HCT116 (cell line): ENCODE data around the gene HK1. TPM values are rescaled to one million over a fixed set of nuclear protein-coding genes. Genes with fewer than 3 reads are reported as not detected.

Source experiments
- ATAC-seq: fragments of 200-7000 bp; cut with Tn5 transposase; 2 replicates; pipeline ENCODE4 v1.9.1; 2020; ENCODE audit warnings: mild to moderate bottlenecking, moderate library complexity
- BruUV-seq: library from RNA; stranded (reverse); fragments of 400-500 nt; replicated peaks from 2 replicates; lab custom pipeline; 2021; lab: Mats Ljungman, UMichigan
- CTCF ChIA-PET: fragments of 300-600 bp; sonication (Branson Sonifier 250); formaldehyde crosslinking; loops from one replicate; lab custom pipeline; 2021; ENCODE audit warnings: antibody characterized with exemption; lab: Charles Lee
- POLR2A ChIA-PET: fragments of 300-600, 350-600 bp; sonication (Branson Sonifier 250); formaldehyde crosslinking; loops from one replicate; lab custom pipeline; 2021; ENCODE audit warnings: antibody characterized with exemption; lab: Charles Lee
- RAD21 ChIA-PET, 2 experiments: fragments of 300-600 bp; sonication (Branson Sonifier 250); formaldehyde crosslinking; loops; one replicate each; lab custom pipeline; 2023; ENCODE audit warnings: low total read pairs in 2 of 2; ENCODE audit not compliant: uncharacterized antibody in 2 of 2, unreplicated experiment in 2 of 2, low non-redundant PET in 1 of 2; lab: Charles Lee
- DNase-seq: peaks from one replicate; pipeline ENCODE4 v3.0.0-alpha.2; 2010; ENCODE audit warnings: low read depth, low spot score
- H2AFZ ChIP-seq: fragments of 200-600 bp; shearing (Covaris generic), sonication (generic); 2 replicates; pipeline ENCODE4 v1.6.1; 2017; ENCODE audit warnings: low read depth, mixed run types, mixed read lengths, antibody characterized with exemption, low read length; ENCODE audit not compliant: poor library complexity, severe bottlenecking
- H3K27ac ChIP-seq: 2 replicates; pipeline ENCODE4 v1.5.1; 2012; ENCODE audit warnings: low read depth, low read length
- H3K27me3 ChIP-seq: fragments of 200-600 bp; sonication (generic); 2 replicates; pipeline ENCODE4 v1.6.1; 2016; ENCODE audit warnings: mixed run types, low read length, mixed read lengths; ENCODE audit not compliant: insufficient read depth
- H3K36me3 ChIP-seq, 2 experiments: fragments of 200-500 bp in 1 of 2; fragments of 200-600 bp in 1 of 2; sonication (Bioruptor generic) in 1 of 2; sonication (generic) in 1 of 2; 2 replicates each; pipeline versions ENCODE4 v1.5.1 to v1.6.1; 2014 to 2016; ENCODE audit warnings: low read length in 2 of 2, inconsistent platforms in 1 of 2, mixed read lengths in 1 of 2, mixed run types in 1 of 2; ENCODE audit not compliant: insufficient read depth in 2 of 2, control insufficient read depth in 1 of 2
- H3K4me1 ChIP-seq, 2 experiments: fragments of 200-600 bp in 1 of 2; sonication (generic) in 1 of 2; 2 replicates each; pipeline versions ENCODE4 v1.5.1 to v1.6.1; 2012 to 2017; ENCODE audit warnings: low read length in 2 of 2, inconsistent platforms in 1 of 2, mild to moderate bottlenecking in 1 of 2, mixed read lengths in 1 of 2, mixed run types in 1 of 2, moderate library complexity in 1 of 2; ENCODE audit not compliant: insufficient read depth in 2 of 2, control insufficient read depth in 1 of 2
- H3K4me2 ChIP-seq: fragments of 200-600 bp; sonication (generic); 2 replicates; pipeline ENCODE4 v1.6.1; 2017; ENCODE audit warnings: mixed run types, low read length, mixed read lengths
- H3K4me3 ChIP-seq, 2 experiments: fragments of 200-600 bp in 1 of 2; sonication (generic) in 1 of 2; replicated peaks in 1 of 2; 2 replicates each; pipeline ENCODE4 v1.5.1; 2011 to 2016; ENCODE audit warnings: low read length in 2 of 2, control low read depth in 1 of 2, low read depth in 1 of 2, mild to moderate bottlenecking in 1 of 2, mixed read lengths in 1 of 2, mixed run types in 1 of 2
- H3K79me2 ChIP-seq: fragments of 200-600 bp; sonication (generic); 2 replicates; pipeline ENCODE4 v1.6.1; 2017; ENCODE audit warnings: mild to moderate bottlenecking, mixed run types, low read length, moderate library complexity, mixed read lengths; ENCODE audit not compliant: insufficient read depth
- H3K9ac ChIP-seq: fragments of 200-600 bp; sonication (generic); 2 replicates; pipeline ENCODE4 v1.6.1; 2016; ENCODE audit warnings: low read length, mixed read lengths
- H3K9me2 ChIP-seq: fragments of 200-600 bp; sonication (generic), shearing (Covaris generic); 2 replicates; pipeline ENCODE4 v1.6.1; 2017; ENCODE audit warnings: mixed run types, mild to moderate bottlenecking, moderate library complexity; ENCODE audit not compliant: insufficient read depth
- H3K9me3 ChIP-seq, 2 experiments: fragments of 200-500 bp in 1 of 2; fragments of 200-600 bp in 1 of 2; sonication (Bioruptor generic) in 1 of 2; sonication (generic) in 1 of 2; 2 replicates each; pipeline ENCODE4 v1.6.1; 2014 to 2017; ENCODE audit warnings: low read length in 2 of 2, mixed read lengths in 2 of 2, inconsistent platforms in 1 of 2, low read depth in 1 of 2, mild to moderate bottlenecking in 1 of 2, mixed run types in 1 of 2, moderate library complexity in 1 of 2; ENCODE audit not compliant: control insufficient read depth in 1 of 2, insufficient read depth in 1 of 2
- H4K20me1 ChIP-seq: fragments of 200-600 bp; sonication (generic), shearing (Covaris generic); 2 replicates; pipeline ENCODE4 v1.6.1; 2017; ENCODE audit warnings: mixed run types, mild to moderate bottlenecking, moderate library complexity; ENCODE audit not compliant: insufficient read depth
- CBX3 ChIP-seq: IDR thresholded peaks from 2 replicates; pipeline ENCODE4 v1.6.1; 2012; ENCODE audit warnings: low read depth
- CTCF ChIP-seq, 3 experiments: fragments of 200-600 bp in 1 of 3; sonication (generic) in 1 of 3; IDR thresholded peaks in 2 of 3; conservative IDR thresholded peaks in 1 of 3; 2 replicates each; pipeline ENCODE4 v1.5.1; 2012 to 2017; ENCODE audit warnings: low read depth in 2 of 3, low read length in 2 of 3, antibody characterized with exemption in 1 of 3, borderline replicate concordance in 1 of 3, control low read depth in 1 of 3, mild to moderate bottlenecking in 1 of 3, mixed read lengths in 1 of 3, mixed run types in 1 of 3, moderate library complexity in 1 of 3; ENCODE audit not compliant: insufficient read depth in 1 of 3
- EZH2 ChIP-seq: fragments of 200-600 bp; sonication (generic); IDR thresholded peaks from 2 replicates; pipeline ENCODE4 v1.6.1; 2017; ENCODE audit warnings: antibody characterized with exemption, mixed run types
- FOSL1 ChIP-seq: IDR thresholded peaks from 2 replicates; pipeline ENCODE4 v1.6.1; 2012; ENCODE audit warnings: low read depth
- SIN3A ChIP-seq: IDR thresholded peaks from 2 replicates; pipeline ENCODE4 v1.6.1; 2012; ENCODE audit warnings: low read depth
- SP1 ChIP-seq: IDR thresholded peaks from 2 replicates; pipeline ENCODE4 v1.6.1; 2012; ENCODE audit warnings: low read depth
- SRF ChIP-seq: IDR thresholded peaks from 2 replicates; pipeline ENCODE4 v1.6.1; 2012; ENCODE audit warnings: low read depth
- ZBTB33 ChIP-seq: IDR thresholded peaks from 2 replicates; pipeline ENCODE4 v1.6.1; 2011; ENCODE audit warnings: mild to moderate bottlenecking, low read length, moderate library complexity; ENCODE audit not compliant: insufficient replicate concordance; ENCODE audit errors: extremely low read depth
- ZFX ChIP-seq: fragments of 450-650 bp; IDR thresholded peaks from 2 replicates; pipeline ENCODE4 v1.6.1; 2017
- ZNF274 ChIP-seq: fragments of 200-500 bp; sonication (Bioruptor generic); IDR thresholded peaks from 2 replicates; pipeline ENCODE4 v1.6.1; 2014; ENCODE audit warnings: mild to moderate bottlenecking, low read depth, low read length, inconsistent platforms
- intact Hi-C: fragments of 100-400 bp; cut with micrococcal nuclease; formaldehyde crosslinking; loops from 2 replicates; pipeline ENCODE4 v1.10.0; 2022
- total RNA-seq: library from RNA; stranded (reverse); gene quantifications from one replicate; pipeline ENCODE4 v1.2.1, GENCODE V29; 2021; ENCODE audit not compliant: unreplicated experiment
- TF ChIP-seq, protein P1 (sequence below): IDR thresholded peaks from 2 replicates; pipeline ENCODE4 v1.6.1; 2012
- TF ChIP-seq, protein P2 (sequence below): IDR thresholded peaks from 2 replicates; pipeline ENCODE4 v1.6.1; 2012; ENCODE audit warnings: low read depth

Gene HK1
- total RNA-seq, 1 experiment from 2014 or later = 50.3 TPM

- TF ChIP-seq ZBTB33 (no peak), SIN3A (no peak), CTCF (IDR thresholded peaks at IDR 0.05 in 2 of 3, conservative IDR thresholded peaks at IDR 0.05 in 1 of 3; ENCODE audit: borderline replicate concordance in 1 of 3, insufficient read depth in 1 of 3, low read depth in 2 of 3, low read length in 2 of 3) (no peak)
Measured at GRCh38 chr10:69377933-69378332, 99.6 kb downstream of the HK1 start (continued).

GRCh38 chr10:69379800-69380199, 101.5 kb downstream of the HK1 start:
- ChIA-PET CTCF (no interaction called here), POLR2A (no interaction called here), RAD21 (no interaction called here)
- Histone ChIP-seq H3K9me3 (no peaks in the 10 kb centered on the region), H3K27ac (no peak overlapping the region), H4K20me1 (no peaks in the 10 kb centered on the region), H3K79me2 (no peaks in the 10 kb centered on the region), H3K4me3 (no peak overlapping the region), H3K27me3 (no peaks in the 10 kb centered on the region), H2AFZ (no peak overlapping the region), H3K4me1 (peaks cover 0 to 7% of the 10 kb centered on the region in 2 experiments; a peak in 1 of 4 replicates), H3K9ac (no peak overlapping the region), H3K4me2 (no peak overlapping the region), H3K9me2 (no peaks in the 10 kb centered on the region), H3K36me3 (peaks cover 5 to 20% of the 10 kb centered on the region in 2 experiments)
- BruUV-seq = no TSS peak
- intact Hi-C loops = no loop called here
- ATAC-seq (no peak), DNase-seq (no peak)
- TF ChIP-seq CTCF (IDR thresholded peaks at IDR 0.05 in 2 of 3, conservative IDR thresholded peaks at IDR 0.05 in 1 of 3; ENCODE audit: borderline replicate concordance in 1 of 3, insufficient read depth in 1 of 3, low read depth in 2 of 3, low read length in 2 of 3) = no peak
- no peak for TF ChIP-seq ZNF274
- TF ChIP-seq ZFX = no peak
- no peak for TF ChIP-seq ZBTB33
- no peak for TF ChIP-seq EZH2
- TF ChIP-seq FOSL1 = no peak
- TF ChIP-seq SP1 = no peak
- no peak for TF ChIP-seq CBX3
- TF ChIP-seq SRF = no peak
- TF ChIP-seq, protein P1, sequence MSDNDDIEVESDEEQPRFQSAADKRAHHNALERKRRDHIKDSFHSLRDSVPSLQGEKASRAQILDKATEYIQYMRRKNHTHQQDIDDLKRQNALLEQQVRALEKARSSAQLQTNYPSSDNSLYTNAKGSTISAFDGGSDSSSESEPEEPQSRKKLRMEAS = no peak
- TF ChIP-seq, protein P2, sequence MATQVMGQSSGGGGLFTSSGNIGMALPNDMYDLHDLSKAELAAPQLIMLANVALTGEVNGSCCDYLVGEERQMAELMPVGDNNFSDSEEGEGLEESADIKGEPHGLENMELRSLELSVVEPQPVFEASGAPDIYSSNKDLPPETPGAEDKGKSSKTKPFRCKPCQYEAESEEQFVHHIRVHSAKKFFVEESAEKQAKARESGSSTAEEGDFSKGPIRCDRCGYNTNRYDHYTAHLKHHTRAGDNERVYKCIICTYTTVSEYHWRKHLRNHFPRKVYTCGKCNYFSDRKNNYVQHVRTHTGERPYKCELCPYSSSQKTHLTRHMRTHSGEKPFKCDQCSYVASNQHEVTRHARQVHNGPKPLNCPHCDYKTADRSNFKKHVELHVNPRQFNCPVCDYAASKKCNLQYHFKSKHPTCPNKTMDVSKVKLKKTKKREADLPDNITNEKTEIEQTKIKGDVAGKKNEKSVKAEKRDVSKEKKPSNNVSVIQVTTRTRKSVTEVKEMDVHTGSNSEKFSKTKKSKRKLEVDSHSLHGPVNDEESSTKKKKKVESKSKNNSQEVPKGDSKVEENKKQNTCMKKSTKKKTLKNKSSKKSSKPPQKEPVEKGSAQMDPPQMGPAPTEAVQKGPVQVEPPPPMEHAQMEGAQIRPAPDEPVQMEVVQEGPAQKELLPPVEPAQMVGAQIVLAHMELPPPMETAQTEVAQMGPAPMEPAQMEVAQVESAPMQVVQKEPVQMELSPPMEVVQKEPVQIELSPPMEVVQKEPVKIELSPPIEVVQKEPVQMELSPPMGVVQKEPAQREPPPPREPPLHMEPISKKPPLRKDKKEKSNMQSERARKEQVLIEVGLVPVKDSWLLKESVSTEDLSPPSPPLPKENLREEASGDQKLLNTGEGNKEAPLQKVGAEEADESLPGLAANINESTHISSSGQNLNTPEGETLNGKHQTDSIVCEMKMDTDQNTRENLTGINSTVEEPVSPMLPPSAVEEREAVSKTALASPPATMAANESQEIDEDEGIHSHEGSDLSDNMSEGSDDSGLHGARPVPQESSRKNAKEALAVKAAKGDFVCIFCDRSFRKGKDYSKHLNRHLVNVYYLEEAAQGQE = no peak
